ENCODE data around the gene AMN.
A peak's percentile ranks its signal among the peaks of the same experiment; 100 is the strongest.

AMN gene

DNA sequence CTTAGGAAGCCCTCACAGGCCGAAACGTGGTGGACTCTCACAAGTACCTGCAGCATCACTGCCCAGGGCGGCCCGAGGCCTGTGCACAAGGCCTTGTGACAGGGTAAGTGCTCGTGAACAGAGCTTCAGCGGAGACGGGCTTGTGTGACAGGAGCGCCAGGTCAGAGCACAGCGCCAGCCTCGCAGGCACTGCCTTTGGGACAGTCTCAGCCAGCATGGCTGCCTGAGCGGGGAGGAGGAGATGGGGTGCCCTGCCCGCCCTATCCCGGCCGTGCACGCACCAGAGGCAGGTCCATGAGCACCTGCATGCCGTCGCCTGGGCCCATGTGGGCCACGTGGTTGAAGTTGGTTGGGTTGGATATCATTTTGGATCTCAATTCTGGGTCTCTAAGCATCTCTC lies 16.9 kb downstream of the AMN start:
- Mint-ChIP-seq H3K4me3 (no peak overlapping the region), H3K36me3 (no peaks in the 10 kb centered on the region), H3K9me3 (no peaks in the 10 kb centered on the region), H3K27ac (no peak overlapping the region), H3K4me1 (no peaks in the 10 kb centered on the region)
- ATAC-seq (no peak), DNase-seq (ENCODE audit: low spot score in 2 of 2) (no peak)

DNA sequence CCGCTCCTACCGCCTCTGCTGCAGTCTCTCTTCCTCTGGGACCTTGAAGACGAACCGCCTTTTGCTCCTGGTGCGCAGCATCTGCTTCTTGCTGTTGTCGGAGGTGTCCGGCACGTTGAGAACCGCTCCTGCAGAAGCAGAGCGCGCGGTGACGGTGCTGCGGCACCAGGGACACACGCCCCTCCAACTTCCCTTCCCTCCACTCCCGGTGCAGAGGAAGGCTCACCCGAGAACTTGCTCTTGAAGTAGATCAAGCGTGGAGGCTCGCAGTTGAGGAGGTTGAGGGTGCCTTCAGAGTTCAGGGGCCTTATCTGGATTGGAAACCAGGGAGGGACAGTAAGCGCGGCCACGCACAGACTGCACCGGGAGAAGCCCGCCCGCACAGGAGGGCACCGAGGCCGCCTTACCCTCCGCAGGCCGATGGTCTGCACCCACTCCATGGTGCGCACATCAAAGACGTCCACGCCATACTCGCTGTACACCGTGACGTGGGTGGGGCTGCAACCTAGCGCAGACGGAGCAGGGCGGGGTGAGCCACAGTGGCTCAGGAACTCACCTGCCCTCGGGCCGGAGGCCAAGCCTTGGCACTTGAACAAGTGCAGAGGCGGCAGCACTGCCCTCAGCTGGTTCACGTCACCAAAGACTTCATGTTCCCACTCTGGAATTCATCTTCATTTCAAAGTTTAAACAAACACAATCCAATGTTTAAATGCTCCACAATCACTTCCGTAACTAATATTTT lies 17.5 kb downstream of the AMN start:
- Mint-ChIP-seq H3K27ac (no peak overlapping the region), H3K4me3 (no peak overlapping the region), H3K9me3 (no peaks in the 10 kb centered on the region), H3K4me1 (no peaks in the 10 kb centered on the region), H3K36me3 (no peaks in the 10 kb centered on the region)
- DNase-seq (ENCODE audit: low spot score in 2 of 2) (no peak), ATAC-seq (no peak)

DNA sequence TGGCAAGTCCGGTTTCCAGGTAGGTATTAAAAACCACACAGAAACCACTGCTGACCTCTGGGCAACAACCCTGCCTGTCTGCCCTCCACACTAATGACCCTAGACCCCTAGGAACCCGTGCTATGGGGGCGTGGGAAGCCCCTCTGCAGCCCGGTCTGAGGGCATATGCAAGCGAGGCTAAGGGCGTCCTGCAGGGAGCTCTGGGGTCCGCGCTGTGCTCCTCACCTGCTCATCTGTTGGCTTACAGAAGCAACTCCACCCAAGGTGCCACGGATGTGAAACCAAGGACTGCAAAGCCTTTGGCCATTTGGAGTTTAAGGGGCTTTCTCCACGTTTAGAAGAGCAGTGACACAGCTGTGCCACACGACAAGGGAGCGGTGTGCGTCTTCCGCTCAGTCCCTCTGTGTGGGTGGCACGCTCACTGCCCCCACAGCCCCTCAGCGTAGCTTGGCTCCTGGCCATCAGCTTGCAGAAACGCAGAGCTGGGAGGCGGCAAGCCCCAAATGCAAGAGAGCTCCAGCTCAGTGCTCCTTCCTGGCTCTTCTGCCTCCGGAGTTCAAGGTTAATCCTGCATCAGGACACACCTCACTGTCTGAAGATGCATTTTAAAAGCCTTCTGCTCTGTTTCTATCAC lies 18.4 kb downstream of the AMN start:
- no peak for ATAC-seq
- no peak for DNase-seq (ENCODE audit: low spot score in 2 of 2)
- Mint-ChIP-seq H3K9me3 (no peaks in the 10 kb centered on the region), H3K4me3 (no peak overlapping the region), H3K4me1 (no peaks in the 10 kb centered on the region), H3K36me3 (no peaks in the 10 kb centered on the region), H3K27ac (no peak overlapping the region)

DNA sequence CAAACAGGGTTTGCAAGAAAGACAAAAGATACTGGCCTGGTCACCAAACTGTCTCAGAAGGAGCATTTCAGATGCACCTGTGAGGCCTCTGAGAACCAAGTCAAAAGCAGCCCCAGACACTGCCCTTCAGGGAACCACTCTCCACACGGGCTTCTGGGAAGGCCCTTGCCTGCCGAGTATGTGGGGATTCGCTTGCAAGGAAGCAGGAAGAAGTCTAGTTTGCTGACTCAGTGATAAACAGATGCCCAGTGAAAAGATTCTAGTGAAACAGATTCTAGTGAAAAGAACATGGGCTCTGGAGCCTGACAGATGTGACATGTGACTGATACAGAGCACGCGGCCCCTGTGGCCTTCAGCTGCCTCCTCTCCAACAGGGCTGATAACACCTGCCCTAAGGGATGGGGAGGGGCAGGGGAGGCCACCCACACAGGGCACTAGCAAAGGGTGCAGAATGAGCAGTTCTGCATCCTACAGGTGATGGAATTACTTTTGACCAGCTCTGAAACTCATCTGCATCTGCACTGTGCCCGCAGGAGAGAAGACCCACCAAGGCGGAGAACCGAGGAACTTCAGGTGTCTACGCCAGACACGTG lies 19.1 kb downstream of the AMN start:
- Mint-ChIP-seq H3K27ac (no peak overlapping the region), H3K4me1 (no peaks in the 10 kb centered on the region), H3K4me3 (no peak overlapping the region), H3K9me3 (no peaks in the 10 kb centered on the region), H3K36me3 (no peaks in the 10 kb centered on the region)
- DNase-seq (ENCODE audit: low spot score in 2 of 2) = no peak
- ATAC-seq = no peak

DNA sequence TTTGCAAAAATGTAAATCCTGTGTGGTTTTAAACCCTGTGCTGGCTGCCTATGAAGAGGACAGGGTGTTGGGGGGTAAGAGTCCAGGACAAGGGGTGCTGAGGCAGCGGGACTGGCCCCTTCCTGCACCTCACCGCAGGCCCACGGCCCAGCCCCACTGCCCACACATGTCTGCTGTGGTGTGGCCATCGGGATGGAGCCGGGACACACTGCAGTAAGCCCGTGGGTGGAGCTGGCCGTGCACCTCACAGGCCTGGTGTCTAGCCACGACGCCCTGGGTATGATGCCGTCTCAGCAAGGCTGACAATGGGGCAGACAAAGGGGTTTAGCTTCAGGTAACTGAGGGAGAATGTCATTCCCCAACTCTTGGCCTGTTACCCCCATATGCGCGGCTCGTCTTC lies 19.6 kb downstream of the AMN start:
- no peaks in the 10 kb centered on the region for H3K9me3 Mint-ChIP-seq
- H3K4me1 Mint-ChIP-seq = no peaks in the 10 kb centered on the region
- H3K36me3 Mint-ChIP-seq = no peaks in the 10 kb centered on the region
- no peak overlapping the region for H3K4me3 Mint-ChIP-seq
- DNase-seq (ENCODE audit: low spot score in 2 of 2) (no peak), ATAC-seq (no peak)
- H3K27ac Mint-ChIP-seq = no peak overlapping the region

DNA sequence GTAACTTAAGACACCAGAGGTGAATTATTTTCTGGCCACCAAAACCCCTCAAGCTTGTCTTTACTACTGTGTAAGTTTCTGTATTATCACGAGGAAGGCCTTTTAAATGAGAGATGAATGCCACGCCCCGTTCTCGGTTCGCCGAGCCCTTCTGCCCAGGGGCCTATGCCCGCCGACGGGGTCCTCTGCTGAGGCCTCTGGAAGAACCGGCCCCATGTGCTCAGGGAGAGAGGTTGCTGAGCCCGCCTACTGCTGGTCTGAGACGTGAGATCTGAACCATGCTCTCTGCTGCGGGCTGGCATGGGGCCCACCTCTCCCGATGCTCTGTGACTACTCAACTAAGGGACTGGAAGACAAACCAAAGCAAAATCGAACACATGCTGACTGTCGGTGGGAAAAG lies 21.0 kb downstream of the AMN start:
- Mint-ChIP-seq H3K27ac (no peak overlapping the region), H3K9me3 (no peaks in the 10 kb centered on the region), H3K4me3 (no peak overlapping the region), H3K4me1 (no peaks in the 10 kb centered on the region), H3K36me3 (no peaks in the 10 kb centered on the region)
- ATAC-seq = no peak
- no peak for DNase-seq (ENCODE audit: low spot score in 2 of 2)

DNA sequence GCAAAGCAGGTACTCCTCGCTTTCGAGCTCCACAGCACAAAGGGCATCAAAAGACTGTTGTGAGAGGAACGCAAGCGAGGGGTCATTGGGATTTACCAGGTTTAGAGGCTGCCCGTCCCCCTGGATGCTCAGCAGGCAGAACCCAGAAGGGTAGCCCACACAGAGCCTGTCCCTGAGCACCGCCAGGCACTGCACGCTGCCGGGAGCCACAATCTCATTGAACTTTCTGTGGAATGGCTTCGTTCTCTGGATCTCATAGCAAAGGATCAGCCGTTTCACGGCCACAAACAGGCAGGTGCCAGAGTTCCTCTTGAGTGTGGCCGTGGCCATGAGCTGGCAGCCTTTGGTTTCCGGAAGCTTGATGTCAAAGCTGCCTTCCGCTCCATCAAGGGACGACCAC lies 21.5 kb downstream of the AMN start:
- H3K4me1 Mint-ChIP-seq = peaks cover 4% of the 10 kb centered on the region
- no peak for ATAC-seq
- H3K27ac Mint-ChIP-seq = no peak overlapping the region
- DNase-seq (ENCODE audit: low spot score in 2 of 2) = no peak
- H3K4me3 Mint-ChIP-seq = no peak overlapping the region
- H3K36me3 Mint-ChIP-seq = no peaks in the 10 kb centered on the region
- H3K9me3 Mint-ChIP-seq = no peaks in the 10 kb centered on the region

DNA sequence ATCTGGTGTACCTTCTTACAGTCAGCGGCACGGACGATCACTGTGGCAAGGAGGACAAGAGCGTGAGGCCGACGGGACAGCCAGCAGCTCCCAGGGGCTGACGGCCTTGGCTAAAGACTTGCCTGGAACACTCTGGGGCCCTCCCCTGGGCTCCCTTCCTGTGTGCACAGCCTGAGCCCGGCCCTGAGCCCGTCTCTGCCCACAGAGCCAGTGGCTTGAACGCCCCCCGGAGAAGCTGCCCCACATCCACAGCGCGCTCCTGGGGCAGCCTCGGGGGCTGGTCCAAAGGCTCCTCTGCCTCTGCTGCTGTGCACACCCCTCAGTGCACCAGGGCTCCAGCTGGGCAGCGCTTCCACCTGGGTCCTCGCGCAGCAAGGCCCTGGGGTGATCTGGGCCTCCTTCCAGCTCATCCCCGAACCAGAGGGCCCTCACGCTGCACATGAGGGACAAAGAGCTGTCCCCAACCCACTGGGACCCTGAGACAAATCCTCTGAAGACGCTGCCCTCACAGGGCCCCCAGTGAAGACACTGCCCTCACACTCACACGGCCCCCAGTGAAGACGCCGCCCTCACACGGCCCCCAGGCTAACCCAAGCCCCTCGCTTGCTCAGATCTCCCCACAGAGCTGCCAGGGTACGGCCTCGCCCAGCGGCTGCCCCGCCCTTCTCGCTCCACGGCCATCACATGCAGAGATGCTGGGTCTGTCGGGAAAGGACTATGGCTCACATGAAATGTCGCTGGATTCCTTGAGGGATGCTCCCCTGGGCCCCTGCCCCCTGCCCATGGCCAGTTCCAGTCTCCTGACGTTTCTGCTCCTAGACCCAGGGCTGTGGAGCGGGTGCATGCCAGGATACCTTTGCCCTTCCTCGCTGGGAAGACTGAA lies 22.2 kb downstream of the AMN start:
- no peaks in the 10 kb centered on the region for H3K9me3 Mint-ChIP-seq
- DNase-seq (ENCODE audit: low spot score in 2 of 2) = no peak
- peaks cover 11% of the 10 kb centered on the region for H3K4me1 Mint-ChIP-seq
- ATAC-seq = no peak
- H3K4me3 Mint-ChIP-seq = no peak overlapping the region
- no peaks in the 10 kb centered on the region for H3K36me3 Mint-ChIP-seq
- no peak overlapping the region for H3K27ac Mint-ChIP-seq

DNA sequence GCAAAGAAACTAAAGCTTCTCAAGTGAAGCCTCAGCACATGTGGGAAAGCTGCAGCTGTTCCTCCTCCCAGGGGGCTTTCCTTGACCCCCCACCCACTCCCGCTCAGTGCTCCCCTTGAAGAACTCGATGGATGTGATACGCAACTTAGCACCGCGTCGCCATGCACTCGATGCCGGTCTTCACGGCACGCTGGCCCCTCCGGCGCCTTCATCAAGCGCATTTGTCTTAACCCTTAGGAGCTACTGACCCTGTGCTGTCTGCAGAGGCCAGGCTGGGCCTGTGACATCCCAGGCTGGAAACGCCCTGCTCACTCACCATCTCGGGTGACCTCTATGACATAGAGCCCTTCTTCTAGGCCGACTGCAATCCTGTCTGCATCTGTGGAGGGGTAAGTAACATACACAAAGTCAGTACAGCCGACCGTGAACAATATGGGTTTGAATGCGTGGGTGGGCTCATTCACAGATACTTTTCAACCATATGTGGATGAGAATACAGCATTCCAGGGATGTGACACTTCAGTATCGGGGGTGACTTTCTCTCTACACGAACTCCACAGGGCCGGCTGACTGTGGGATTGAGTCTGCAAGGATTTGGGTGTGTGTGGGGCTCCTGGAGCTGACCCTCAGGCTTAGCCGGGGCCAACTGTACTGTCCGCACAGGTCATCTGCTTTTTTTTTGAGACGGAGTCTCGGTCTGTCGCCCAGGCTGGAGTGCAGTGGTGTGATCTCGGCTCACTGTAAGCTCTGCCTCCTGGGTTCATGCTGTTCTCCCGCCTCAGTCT lies 23.1 kb downstream of the AMN start:
- Mint-ChIP-seq H3K9me3 (no peaks in the 10 kb centered on the region), H3K36me3 (no peaks in the 10 kb centered on the region), H3K4me1 (peaks cover 12% of the 10 kb centered on the region), H3K27ac (no peak overlapping the region), H3K4me3 (no peak overlapping the region)
- no peak for DNase-seq (ENCODE audit: low spot score in 2 of 2)
- ATAC-seq = no peak

DNA sequence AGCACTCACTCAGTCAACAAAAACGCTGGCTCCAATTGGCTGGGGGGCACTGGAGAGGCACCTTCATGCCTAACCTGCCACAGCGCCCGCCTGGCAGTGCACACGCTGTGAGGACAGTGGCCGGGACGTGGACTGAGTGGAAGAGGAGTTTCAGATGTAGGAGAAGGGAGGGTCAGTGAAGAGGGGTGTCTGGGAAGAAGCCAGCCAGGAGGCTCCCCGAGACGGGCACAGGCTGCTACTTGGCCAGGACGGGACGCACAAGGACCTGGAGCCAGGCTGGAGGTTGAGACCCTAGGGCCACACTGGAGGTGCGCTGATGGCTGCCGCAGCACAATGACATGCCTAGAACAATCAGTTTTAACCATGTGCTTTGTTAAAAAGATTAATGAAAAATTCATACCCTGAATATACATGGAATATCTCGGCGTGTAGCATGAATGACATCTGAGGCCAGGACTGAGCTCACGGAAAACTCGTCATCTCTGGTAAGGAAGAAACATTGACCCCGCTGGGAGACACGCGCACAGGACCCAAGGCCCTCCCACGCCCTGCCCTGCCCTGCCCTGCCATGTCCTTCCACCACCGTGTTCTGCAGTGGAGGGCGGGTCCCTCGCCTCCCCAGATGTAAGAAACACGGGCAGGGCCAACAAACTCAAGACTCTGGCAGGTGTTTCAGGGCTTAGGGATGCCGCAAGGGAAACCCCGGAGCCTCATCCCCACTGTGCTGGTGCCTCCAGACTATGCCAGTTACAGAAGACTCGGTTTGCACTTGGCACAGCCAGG lies 25.0 kb downstream of the AMN start:
- no peak for DNase-seq (ENCODE audit: low spot score in 2 of 2)
- ATAC-seq = no peak
- peaks cover 12% of the 10 kb centered on the region for H3K4me1 Mint-ChIP-seq
- peak overlapping the region; percentile 29 for H3K4me3 Mint-ChIP-seq
- peak overlapping the region; percentile 23 for H3K27ac Mint-ChIP-seq
- H3K9me3 Mint-ChIP-seq = no peaks in the 10 kb centered on the region
- H3K36me3 Mint-ChIP-seq = no peaks in the 10 kb centered on the region

DNA sequence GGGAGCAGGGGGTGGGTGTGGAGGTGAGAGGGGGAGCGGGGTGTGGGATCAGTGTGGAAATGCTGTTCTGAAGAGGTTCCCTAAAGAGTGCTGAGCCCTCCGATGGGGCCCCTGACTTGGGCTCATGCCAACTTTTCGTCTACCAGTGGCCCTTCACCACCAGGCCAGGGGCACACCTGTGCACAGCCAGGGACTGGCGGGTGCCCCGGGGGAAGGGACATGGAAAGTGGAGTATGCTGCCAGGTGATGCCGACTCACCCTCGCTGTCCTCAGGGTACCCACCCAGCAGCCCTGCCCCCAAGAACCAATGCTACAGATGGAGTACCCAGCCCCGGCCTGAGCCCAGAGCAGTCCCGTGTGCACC lies 26.2 kb downstream of the AMN start:
- Mint-ChIP-seq H3K4me3 (peak overlapping the region; percentile 9), H3K4me1 (peaks cover 12% of the 10 kb centered on the region), H3K27ac (peak overlapping the region; percentile 6), H3K9me3 (no peaks in the 10 kb centered on the region), H3K36me3 (no peaks in the 10 kb centered on the region)
- no peak for DNase-seq (ENCODE audit: low spot score in 2 of 2)
- no peak for ATAC-seq

DNA sequence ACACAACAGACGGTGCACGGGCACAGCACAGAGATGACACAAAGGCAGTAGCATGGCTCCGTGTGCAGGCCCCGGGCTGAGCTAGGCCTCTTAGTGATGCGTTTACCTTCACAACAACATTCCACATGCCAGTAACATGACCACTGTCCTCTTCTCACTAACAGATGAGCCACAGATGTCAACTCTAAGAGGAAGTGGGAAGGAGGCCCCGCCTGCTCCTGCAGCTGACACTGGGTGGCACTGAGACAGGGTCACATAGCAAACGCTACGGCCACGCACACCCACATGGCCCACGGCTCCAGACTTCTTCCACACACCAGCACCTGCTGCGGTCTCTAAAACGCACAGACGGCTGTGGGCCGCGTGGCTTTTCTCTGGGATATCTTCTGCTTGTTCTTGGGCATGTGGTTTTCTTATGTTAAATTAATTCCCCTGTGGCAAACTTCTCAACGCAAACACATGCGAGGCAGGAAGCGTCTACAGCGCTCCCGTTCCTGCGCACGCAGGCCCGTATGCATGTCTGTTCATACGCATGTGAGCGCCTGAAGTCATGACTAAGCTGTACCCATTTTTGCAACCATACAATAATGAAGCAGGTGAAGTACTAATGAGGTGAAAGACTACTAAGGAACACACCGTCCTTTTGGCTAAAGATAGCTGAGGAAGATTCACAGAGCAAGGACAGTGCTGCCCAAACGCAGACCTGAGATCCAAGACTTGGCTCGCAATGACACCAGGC lies 26.8 kb downstream of the AMN start:
- H3K9me3 Mint-ChIP-seq = no peaks in the 10 kb centered on the region
- peak overlapping the region; percentile 6 for H3K27ac Mint-ChIP-seq
- DNase-seq (ENCODE audit: low spot score in 2 of 2) = no peak
- no peaks in the 10 kb centered on the region for H3K36me3 Mint-ChIP-seq
- H3K4me1 Mint-ChIP-seq = peaks cover 12% of the 10 kb centered on the region
- H3K4me3 Mint-ChIP-seq = peak overlapping the region; percentile 9
- ATAC-seq = peak; percentile 65

DNA sequence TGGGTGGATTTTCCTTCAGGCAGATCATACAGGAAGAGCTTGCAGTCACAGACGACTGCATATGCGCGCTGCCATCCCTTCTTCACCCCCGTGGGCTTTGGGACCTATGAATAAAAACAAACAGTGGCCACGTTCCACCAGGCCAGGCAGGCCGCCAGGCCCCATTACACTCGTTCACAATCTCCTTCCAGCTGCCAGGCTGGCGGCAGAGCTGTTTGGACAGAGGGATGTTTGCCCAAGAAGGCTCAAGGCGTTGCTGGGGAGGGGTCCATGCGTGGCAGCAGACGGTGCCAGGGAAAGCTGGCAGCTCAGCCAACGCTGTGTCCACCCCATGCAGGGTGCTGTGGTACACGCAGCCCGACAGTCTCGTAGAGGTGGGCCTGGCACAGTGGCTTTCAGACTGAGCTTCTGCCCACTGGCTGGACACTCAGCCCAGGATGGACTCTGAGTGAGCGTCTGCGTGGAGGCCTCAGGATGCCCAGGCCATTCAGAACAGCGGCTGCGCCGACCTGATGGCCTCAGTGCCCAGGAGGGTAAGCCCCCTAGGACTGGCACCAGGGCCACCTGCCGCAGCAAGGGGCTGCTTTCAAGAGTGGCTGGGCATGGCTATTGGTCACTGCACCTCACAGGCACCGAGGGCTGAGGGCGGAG lies 27.5 kb downstream of the AMN start:
- H3K9me3 Mint-ChIP-seq = no peaks in the 10 kb centered on the region
- no peak overlapping the region for H3K4me3 Mint-ChIP-seq
- H3K36me3 Mint-ChIP-seq = no peaks in the 10 kb centered on the region
- DNase-seq (ENCODE audit: low spot score in 2 of 2) = no peak
- peak overlapping the region; percentile 6 for H3K27ac Mint-ChIP-seq
- no peak for ATAC-seq
- H3K4me1 Mint-ChIP-seq = peaks cover 12% of the 10 kb centered on the region

Data from stimulated activated effector memory CD8-positive, alpha-beta T cell treated with anti-CD3 and anti-CD28 coated beads, Interleukin-12 subunit alpha, Interleukin-12 subunit beta, amount 100 ng/mL, for 72 hours (primary cell).